ENCODE measurements around the gene FADS6. TPM values are rescaled to one million over a fixed set of nuclear protein-coding genes. Genes with fewer than 3 reads are reported as not detected.

FADS6 gene
- total RNA-seq, 1 experiment from 2014 or later: not detected

- H3K4me1 ChIP-seq (ENCODE audit: control insufficient read depth, insufficient read depth, low read length): peaks cover 21% of the 10 kb centered on the region
- no peak overlapping the region for H3K27ac ChIP-seq (ENCODE audit: low read length)
- POLR2A ChIA-PET: interaction anchor here (1.0 kb wide), 1 partner anchor 14 kb away, joined by 3 read pairs; the partner anchor contains the start of gene FDXR
- CTCF ChIA-PET: interaction anchor here (0.5 to 1.8 kb wide), 4 partner anchors 14 to 525 kb away, joined by 4 to 11 read pairs (median 5); partner anchors contain the start of gene FDXR
- intact Hi-C loops (cut with micrococcal nuclease; ENCODE audit: unreplicated experiment) (no loop called here), in situ Hi-C loops (cut with HindIII; ENCODE audit: low pct_unique_long_range_greater_than_20kb, low sequenced_read_pairs) (no loop called here)
- DNase-seq (ENCODE audit: low read depth, low spot score) (no peak), ATAC-seq (no peak)
- no TSS peak for BruUV-seq (replicated peaks)
- 0 out of 2 replicates have a peak, but pooled peaks cover 4% of the 10 kb centered on the region for H3K36me3 ChIP-seq (ENCODE audit: control insufficient read depth, insufficient read depth, low read length)
- TF ChIP-seq POLR2AphosphoS5 (IDR thresholded peaks at IDR 0.05; ENCODE audit: low read depth, low read length) (no peak), TCF7L2 (IDR thresholded peaks at IDR 0.05; ENCODE audit: low read depth, low read length) (no peak), SIN3A (IDR thresholded peaks at IDR 0.05; ENCODE audit: borderline replicate concordance, insufficient read depth, low read depth, low read length) (no peak), REST (IDR thresholded peaks at IDR 0.05; ENCODE audit: insufficient read depth in 1 of 2, low read depth in 2 of 2, low read length in 1 of 2) (no peak), CTCF (IDR thresholded peaks at IDR 0.05) (no peak)
- H3K27me3 ChIP-seq (ENCODE audit: control insufficient read depth, insufficient read depth, low read length): peaks cover 23% of the 10 kb centered on the region
- no peaks in the 10 kb centered on the region for H3K9me3 ChIP-seq (ENCODE audit: control insufficient read depth, insufficient read depth, low read depth, low read length)
- H3K4me3 ChIP-seq (ENCODE audit: low read depth in 2 of 2, low read length in 2 of 2): no peak overlapping the region
These were observed 34.6 kb downstream of the FADS6 start for GRCh38 chr17:74858672-74859458.

- no peaks in the 10 kb centered on the region for H3K9me3 ChIP-seq (ENCODE audit: control insufficient read depth, insufficient read depth, low read depth, low read length)
- CTCF ChIA-PET: interaction anchor here (1.8 kb wide), 1 partner anchor 16 kb away, joined by 6 read pairs; the partner anchor contains the start of gene FDXR
- no peak overlapping the region for H3K4me3 ChIP-seq (ENCODE audit: low read depth in 2 of 2, low read length in 2 of 2)
- H3K36me3 ChIP-seq (ENCODE audit: control insufficient read depth, insufficient read depth, low read length): 0 out of 2 replicates have a peak, but pooled peaks cover 4% of the 10 kb centered on the region
- no peak overlapping the region for H3K27ac ChIP-seq (ENCODE audit: low read length)
- in situ Hi-C loops (cut with HindIII; ENCODE audit: low pct_unique_long_range_greater_than_20kb, low sequenced_read_pairs): no loop called here
- TF ChIP-seq POLR2AphosphoS5 (IDR thresholded peaks at IDR 0.05; ENCODE audit: low read depth, low read length): no peak
- TF ChIP-seq CTCF (IDR thresholded peaks at IDR 0.05): no peak
- TF ChIP-seq TCF7L2 (IDR thresholded peaks at IDR 0.05; ENCODE audit: low read depth, low read length): no peak
- POLR2A ChIA-PET: no interaction called here
- H3K4me1 ChIP-seq (ENCODE audit: control insufficient read depth, insufficient read depth, low read length): peaks cover 16% of the 10 kb centered on the region
- BruUV-seq (replicated peaks): no TSS peak
- DNase-seq (ENCODE audit: low read depth, low spot score) (no peak), ATAC-seq (no peak)
- H3K27me3 ChIP-seq (ENCODE audit: control insufficient read depth, insufficient read depth, low read length): peaks cover 27% of the 10 kb centered on the region
- intact Hi-C loops (cut with micrococcal nuclease; ENCODE audit: unreplicated experiment): no loop called here
These were observed 36.2 kb downstream of the FADS6 start for GRCh38 chr17:74857191-74857590.

Measured in Panc1 (cell line).